HG02678 (cell line): ENCODE results near the gene ELAPOR1.

Experiments
- ATAC-seq: cut with Tn5 transposase; IDR thresholded peaks from one replicate; pipeline ENCODE4 v1.9.1; 2021; ENCODE audit warnings: mild to moderate bottlenecking, moderate library complexity; ENCODE audit not compliant: unreplicated experiment

The ELAPOR1 gene, protein sequence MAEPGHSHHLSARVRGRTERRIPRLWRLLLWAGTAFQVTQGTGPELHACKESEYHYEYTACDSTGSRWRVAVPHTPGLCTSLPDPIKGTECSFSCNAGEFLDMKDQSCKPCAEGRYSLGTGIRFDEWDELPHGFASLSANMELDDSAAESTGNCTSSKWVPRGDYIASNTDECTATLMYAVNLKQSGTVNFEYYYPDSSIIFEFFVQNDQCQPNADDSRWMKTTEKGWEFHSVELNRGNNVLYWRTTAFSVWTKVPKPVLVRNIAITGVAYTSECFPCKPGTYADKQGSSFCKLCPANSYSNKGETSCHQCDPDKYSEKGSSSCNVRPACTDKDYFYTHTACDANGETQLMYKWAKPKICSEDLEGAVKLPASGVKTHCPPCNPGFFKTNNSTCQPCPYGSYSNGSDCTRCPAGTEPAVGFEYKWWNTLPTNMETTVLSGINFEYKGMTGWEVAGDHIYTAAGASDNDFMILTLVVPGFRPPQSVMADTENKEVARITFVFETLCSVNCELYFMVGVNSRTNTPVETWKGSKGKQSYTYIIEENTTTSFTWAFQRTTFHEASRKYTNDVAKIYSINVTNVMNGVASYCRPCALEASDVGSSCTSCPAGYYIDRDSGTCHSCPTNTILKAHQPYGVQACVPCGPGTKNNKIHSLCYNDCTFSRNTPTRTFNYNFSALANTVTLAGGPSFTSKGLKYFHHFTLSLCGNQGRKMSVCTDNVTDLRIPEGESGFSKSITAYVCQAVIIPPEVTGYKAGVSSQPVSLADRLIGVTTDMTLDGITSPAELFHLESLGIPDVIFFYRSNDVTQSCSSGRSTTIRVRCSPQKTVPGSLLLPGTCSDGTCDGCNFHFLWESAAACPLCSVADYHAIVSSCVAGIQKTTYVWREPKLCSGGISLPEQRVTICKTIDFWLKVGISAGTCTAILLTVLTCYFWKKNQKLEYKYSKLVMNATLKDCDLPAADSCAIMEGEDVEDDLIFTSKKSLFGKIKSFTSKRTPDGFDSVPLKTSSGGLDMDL

GRCh38 chr1:109113590-109114341 lies at the start of gene ELAPOR1:
Gene ELAPOR1 (plus strand): TSS chr1:109114115. CDS start chr1:109114184, 69 bp downstream.
- ATAC-seq = peak; percentile 56

GRCh38 chr1:109065137-109065536 lies 48.8 kb upstream of the ELAPOR1 start:
- no peak for ATAC-seq

GRCh38 chr1:109067883-109068282 lies 46.0 kb upstream of the ELAPOR1 start:
- ATAC-seq = no peak

GRCh38 chr1:109069294-109069693 lies 44.6 kb upstream of the ELAPOR1 start:
- ATAC-seq = no peak

GRCh38 chr1:109075531-109076490 lies 38.1 kb upstream of the ELAPOR1 start, which contains the start of gene TAF13:
Gene TAF13 (minus strand): TSS chr1:109076003. CDS start chr1:109075947, 56 bp downstream.
- peak; percentile 100 for ATAC-seq

- no peak for ATAC-seq
Observed at GRCh38 chr1:109078317-109078716, 35.6 kb upstream of the ELAPOR1 start.

DNA sequence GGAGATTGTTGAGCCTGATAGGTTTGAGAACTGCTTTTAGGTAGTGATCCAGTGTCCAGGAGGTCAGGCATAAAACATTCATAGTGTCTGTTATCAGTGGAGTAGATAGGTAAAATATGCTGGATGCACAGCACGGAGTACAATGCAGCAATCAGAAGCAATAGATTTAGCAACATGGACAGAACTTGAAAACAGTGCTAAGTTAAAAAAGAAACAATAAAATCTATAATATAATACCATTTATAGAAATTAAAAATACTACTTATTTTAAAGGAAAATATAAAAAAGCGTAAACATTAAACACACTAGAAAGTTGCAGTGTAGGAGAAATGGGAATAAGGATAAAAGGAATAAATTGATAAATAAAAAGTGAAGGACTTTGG lies 34.7 kb upstream of the ELAPOR1 start:
- ATAC-seq = no peak

GRCh38 chr1:109080441-109081082 lies 33.4 kb upstream of the ELAPOR1 start:
- ATAC-seq = no peak

DNA sequence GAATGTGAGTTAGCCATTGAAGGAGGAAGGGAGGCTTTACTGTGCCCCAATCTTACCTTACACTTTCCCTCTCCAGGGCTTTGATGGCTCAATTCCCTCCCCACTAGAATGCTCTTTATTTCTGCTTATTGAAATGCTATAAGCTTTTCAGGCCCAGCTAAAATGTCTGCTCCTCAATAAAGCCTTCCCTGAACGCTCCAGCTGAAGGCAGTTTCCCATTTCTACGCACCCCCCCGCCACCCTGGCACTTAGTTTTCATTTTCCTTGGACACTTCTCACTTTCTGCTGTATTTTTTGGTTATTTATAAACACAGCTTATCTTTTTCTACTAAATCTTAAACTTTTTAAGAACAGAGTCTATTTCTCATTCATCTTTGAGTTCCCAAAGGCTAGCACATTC lies 30.4 kb upstream of the ELAPOR1 start:
- no peak for ATAC-seq

GRCh38 chr1:109083923-109084322 lies 30.0 kb upstream of the ELAPOR1 start:
- no peak for ATAC-seq

- no peak for ATAC-seq
Observed at GRCh38 chr1:109084563-109085517, 29.1 kb upstream of the ELAPOR1 start.

- ATAC-seq = no peak
Observed at GRCh38 chr1:109089242-109090015, 24.5 kb upstream of the ELAPOR1 start.

DNA sequence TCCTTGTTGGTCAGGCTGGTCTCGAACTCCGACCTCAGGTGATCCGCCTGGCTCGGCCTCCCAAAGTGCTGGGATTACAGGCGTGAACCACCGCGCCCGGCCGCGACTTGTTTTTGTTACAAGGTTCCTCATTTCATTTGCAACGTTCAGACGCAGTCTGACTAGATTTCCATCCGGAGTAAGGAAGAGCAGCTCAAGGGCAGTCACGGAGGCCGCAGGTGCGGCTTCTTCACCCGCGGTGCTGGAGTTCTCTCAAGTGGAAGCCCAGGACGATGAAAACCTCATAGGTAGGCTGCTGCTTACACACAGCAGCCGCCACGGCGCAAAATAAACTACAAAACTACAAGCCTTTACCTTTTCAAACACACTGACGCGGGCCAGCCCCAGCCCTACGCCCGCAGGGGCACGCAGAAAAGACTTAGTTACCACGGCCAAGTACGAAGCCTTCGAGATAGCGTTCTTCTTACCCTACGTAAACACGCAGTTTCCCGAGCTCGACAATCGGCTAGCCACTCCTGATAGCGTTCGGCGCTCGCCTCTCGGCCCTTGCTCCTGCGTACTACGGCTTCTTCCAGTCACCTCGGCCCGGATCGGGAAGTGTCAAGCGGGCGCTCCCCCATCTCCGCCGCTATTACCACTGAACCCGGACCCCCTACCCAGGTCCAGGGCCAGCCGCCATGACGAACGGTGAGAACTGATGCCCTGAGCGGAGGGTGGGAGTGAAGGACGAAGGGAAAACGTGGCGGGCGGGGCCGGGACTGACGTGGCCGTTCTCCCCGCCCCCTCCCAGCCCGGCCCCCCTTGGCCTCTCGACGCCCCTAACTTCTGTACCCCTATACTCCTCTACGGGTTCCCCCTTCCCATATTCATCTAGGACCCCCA lies 23.5 kb upstream of the ELAPOR1 start, which contains the start of gene TMEM167B:
TSS of gene TMEM167B (plus strand) at position 569 of the 882 bp plus-strand sequence. CDS start at position 678, 109 bp downstream.
- ATAC-seq = peak; percentile 91

- peak; percentile 59 for ATAC-seq
Observed at GRCh38 chr1:109091078-109091838, 22.7 kb upstream of the ELAPOR1 start.

GRCh38 chr1:109091839-109092193 lies 22.1 kb upstream of the ELAPOR1 start:
- no peak for ATAC-seq
